HuH-7.5 (cell line): ENCODE data around the gene CDCA3.
A peak's percentile ranks its signal among the peaks of the same experiment; 100 is the strongest.
"Not testable (repeated sequence)": the region's sequence is repeated elsewhere in the genome, so short reads cannot be mapped to it uniquely, and the experiment has no call there.

Experiments used
- DNase-seq: peaks from one replicate; pipeline ENCODE4 v3.0.0; 2011; ENCODE audit warnings: low spot score

The CDCA3 gene

DNA sequence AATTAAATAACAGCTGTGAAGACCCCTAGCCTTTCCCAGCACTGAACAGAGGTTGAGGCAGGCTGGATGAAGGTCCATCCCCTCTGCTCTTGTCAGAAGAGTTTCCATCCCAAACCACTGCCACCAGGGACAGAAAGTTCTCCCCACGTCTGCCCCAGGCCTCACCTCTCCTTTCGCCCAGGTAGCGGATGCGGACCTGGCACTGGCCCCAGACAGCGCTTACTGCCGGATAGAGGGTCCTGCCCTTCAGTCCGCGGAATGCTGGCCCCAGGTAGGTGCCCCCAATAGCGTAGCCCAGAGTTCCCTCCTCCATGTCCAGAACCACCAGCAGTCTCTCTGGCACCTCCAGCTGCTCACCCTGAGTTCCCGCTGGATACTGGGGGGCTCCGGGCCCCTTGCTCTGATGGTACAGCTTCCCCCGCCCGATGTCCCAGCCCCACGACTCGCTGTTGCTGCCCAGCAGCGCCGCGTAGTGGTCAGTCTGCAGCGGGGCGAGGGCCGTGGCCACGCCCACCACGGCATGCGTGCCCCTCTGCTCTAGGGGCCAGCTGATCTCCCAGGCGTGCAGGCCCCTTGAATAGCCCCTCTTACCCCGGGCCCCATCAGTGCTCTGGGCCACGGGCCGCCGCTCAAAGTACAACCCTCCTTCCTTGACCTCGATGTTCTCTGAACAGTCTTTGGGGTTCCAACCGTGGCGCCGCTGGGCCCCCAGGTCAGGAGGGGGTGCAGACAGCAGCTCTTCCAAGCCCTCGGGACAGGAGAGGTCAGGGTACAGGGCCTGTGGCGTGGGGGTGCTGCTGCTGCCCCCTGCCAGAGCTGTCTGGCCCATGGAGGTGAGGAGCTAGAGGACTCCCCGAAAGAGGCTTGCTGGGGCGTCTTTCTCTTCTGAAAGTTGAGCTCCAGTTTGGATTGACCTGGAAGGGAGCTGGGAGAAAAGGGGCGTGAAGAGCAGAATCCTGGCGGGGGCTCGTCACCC lies 21.3 kb upstream of the CDCA3 start:
- peak; percentile 86 for DNase-seq

DNA sequence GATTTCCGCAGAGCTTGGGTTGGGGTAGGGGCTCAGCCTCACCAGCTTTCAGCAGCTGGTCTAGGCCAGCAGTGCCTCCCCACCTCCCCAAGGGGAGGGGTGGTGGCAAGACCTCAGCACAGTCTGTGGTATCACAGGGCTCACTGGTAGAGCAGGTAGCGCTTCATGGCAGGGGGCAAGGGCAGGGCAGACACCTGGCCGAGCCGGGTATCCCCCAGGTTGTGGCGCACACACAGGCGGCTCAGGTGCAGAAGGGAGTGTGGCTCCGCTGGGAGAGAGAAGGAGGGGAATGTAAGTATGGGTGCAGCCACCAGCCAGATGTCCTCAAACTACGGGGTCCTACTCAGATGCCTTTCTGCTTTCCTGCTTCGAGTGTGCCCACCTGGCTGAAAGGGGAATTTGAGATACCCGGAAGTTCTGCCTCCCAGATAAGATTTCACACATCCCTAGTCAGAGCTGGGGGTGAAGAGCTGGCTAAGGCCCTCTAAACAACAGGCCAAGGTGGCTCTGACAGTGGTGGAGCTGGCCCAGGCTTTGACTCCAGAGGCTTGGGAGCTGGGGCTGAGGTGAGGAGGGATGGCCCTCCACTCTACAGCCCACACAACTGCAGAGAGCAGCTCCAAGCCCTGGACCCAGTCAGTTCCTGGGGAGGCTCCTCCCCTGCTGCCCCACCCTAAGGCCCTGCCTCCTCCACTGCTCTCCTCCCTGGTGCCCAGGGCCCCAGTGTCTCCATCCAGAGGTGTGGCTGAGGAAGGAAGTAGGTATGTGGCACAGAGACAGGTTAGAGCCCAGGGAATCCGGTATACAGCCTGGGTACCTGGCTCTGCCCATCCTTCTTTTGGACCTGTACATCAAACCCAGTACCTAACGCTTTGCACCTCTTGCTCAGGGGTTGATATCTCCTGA lies 20.2 kb upstream of the CDCA3 start:
- DNase-seq = peak; percentile 63

DNA sequence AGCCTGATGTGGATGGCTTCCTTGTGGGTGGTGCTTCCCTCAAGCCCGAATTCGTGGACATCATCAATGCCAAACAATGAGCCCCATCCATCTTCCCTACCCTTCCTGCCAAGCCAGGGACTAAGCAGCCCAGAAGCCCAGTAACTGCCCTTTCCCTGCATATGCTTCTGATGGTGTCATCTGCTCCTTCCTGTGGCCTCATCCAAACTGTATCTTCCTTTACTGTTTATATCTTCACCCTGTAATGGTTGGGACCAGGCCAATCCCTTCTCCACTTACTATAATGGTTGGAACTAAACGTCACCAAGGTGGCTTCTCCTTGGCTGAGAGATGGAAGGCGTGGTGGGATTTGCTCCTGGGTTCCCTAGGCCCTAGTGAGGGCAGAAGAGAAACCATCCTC lies 19.2 kb upstream of the CDCA3 start:
- DNase-seq = not testable (repeated sequence)

DNA sequence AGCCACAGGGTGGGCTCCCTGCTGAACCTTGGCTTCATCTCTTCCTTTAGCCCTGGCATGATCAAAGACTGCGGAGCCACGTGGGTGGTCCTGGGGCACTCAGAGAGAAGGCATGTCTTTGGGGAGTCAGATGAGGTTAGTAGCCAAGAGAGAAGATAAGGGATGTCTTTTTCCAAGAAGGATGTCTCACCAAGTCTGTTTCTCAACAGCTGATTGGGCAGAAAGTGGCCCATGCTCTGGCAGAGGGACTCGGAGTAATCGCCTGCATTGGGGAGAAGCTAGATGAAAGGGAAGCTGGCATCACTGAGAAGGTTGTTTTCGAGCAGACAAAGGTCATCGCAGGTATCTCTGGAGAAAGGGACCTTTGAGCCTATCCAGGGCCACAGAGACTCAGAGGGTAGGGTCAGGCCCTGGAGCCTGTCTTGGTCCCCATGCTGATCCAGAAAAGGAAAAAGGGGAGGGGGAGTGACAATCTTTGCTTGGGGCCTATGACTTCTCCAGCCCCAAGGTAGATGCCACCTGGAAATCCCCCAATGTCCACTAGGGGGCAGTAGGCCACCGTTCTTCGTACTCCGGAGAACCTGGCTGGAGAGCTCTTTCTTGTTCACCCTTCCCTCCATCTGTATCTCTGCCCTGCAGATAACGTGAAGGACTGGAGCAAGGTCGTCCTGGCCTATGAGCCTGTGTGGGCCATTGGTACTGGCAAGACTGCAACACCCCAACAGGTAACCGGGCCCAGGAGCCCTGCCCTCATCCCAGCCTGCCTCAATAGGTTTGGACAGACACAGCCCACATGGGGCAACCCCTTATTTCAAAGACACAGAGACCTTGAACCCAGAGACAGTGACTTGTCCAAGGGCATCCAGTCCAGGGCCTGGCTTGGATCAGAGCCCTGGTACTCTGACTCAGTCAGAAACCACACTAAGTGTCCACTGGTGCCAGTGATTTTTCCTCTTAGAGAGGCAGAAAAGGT lies 18.2 kb upstream of the CDCA3 start:
- peak; percentile 88 for DNase-seq

DNA sequence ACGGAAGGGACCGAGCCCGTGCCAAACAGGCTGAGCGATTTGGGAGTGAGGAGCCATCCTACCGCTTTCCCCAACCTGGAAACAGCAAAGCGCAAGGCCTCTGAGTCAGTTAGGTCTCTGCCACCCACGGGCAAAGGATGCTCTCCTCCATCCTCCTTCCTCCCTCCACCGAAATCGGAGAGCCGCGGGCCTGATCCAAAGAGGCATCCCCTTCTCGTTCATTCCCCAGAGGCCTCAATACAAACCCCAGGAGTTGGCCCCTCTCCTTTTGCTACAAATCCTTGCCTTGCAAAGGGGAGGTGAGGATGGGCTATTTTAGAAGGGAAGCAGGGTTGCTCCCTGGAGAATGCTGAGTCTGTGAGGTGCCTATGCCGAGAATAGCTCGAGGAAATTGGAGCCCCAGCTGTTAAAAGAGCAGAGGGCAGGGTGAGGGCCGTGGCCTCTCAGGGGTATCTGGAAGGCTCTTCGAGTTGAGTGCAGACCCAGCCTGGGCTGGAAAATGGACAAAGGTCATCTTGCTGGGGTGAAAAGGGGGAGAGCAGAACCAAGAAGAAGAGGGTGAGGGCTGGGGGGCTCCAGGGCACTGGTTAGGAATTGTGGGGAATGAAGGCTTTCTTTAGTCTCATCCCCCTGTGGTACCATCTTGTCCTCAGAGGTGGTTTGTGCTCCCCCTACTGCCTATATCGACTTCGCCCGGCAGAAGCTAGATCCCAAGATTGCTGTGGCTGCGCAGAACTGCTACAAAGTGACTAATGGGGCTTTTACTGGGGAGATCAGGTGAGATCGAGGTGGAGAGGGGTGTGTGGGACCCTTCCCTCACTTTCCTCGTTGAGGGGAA lies 17.3 kb upstream of the CDCA3 start:
- peak; percentile 29 for DNase-seq

DNA sequence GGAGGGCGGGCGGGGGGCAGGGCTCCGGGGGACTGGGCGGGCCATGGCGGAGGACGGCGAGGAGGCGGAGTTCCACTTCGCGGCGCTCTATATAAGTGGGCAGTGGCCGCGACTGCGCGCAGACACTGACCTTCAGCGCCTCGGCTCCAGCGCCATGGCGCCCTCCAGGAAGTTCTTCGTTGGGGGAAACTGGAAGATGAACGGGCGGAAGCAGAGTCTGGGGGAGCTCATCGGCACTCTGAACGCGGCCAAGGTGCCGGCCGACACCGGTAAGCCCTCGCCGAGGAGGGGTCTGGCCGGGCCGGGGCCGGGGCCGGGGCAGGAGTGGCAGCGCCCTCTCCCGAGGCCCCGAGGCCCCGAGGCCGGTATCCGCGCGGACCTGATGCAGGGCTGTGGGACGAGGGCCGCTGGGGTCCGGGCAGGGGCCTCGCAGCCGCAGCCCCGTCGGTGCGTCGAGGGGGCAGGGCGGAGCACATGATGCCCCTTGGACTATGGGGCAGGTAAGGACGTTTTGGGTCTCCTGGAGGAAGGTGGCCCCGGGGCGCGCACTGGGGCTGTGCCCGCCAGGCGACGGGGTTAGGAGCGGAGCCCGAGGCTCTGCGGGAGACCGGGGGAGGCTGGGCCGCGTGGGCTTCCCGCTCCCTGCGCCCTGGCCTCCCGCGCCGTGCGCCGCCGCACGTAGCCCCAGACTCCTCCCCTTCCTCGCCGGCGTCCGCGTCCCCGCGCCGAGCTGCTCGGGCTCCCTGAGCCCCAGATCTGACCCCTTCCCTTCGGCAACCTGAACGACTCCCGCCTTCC lies 16.5 kb upstream of the CDCA3 start, which contains the start of gene TPI1:
TPI1 (plus strand) TSS at position 119 of the 798 bp plus-strand sequence; CDS start at position 155, 36 bp downstream.
- peak; percentile 85 for DNase-seq

DNA sequence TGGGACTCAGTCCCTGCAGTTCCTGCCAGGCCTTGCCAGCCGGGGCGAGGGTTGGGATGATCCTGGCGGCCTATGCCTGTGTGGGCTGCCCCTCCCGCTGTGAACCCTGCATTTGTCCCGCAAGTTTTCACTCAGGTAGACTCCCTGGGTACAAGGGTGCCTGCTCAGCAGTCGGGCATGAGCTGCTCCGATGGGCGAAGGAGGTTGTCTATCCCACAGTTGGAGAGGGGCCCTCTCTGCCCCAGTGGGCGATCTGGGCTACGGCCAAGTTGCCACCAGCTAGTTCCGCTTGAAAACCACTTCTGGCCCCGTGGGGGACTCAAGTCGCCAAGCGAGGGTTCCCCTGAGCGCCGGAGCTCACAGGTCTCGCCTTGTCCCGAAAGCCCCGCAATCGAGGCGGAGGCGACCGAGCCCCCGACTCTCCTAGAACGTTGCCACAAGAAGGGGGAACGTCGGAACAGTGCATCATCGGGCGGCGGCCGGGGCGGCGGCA lies 15.9 kb upstream of the CDCA3 start:
- DNase-seq = peak; percentile 22

DNA sequence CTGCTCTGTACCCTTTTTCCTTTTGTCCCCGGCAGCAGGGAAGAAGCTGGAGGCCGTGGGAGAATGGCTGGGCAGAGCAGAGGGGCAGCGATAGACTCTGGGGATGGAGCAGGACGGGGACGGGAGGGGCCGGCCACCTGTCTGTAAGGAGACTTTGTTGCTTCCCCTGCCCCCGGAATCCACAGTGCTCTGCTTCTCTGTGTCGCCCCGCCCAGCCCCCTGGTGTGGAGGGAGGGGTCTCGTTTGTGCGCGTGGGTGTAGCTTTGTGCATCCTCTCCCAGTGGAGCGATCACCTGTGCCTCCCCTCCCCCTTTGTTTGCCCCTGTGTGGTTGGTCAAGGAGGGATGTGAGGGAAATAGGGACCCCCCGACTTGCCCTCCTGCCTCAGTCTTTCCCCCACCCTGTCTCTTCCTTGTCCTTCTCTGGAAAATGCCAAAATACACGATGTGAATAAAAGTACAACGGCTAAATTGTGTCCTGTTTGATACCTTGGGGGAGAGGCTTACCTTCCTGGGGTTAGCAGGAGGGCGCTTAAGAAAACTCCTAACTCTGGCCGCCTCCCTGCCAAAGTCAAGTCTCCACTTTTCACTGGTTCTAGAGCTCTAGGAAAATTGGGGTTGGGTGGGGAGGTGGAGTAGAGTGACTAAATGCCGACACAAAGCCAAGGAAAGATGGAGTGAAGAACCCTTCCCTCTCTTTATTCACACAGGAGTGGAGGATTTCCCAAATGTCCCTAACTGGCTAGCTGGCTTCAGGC lies 15.3 kb upstream of the CDCA3 start:
- peak; percentile 16 for DNase-seq

DNA sequence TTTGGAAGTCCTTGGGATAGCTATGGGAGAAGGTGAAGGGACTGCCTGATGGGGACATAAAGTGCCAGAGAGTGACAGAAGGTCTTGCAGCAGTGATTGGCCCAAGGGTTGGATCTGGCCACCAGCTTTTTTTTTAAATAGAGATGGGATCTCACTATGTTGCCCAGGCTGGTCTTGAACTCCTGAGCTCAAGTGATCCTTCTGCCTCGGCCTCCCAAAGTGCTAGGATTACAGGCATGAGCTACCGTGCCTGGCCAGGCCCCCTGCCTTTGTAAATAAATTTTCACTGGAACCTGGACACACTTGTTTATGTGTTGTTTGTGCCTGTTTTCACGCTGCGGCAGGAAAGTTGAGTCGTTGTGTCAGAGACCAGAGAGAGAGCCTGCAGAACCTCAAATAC lies 14.2 kb upstream of the CDCA3 start:
- not testable (repeated sequence) for DNase-seq

DNA sequence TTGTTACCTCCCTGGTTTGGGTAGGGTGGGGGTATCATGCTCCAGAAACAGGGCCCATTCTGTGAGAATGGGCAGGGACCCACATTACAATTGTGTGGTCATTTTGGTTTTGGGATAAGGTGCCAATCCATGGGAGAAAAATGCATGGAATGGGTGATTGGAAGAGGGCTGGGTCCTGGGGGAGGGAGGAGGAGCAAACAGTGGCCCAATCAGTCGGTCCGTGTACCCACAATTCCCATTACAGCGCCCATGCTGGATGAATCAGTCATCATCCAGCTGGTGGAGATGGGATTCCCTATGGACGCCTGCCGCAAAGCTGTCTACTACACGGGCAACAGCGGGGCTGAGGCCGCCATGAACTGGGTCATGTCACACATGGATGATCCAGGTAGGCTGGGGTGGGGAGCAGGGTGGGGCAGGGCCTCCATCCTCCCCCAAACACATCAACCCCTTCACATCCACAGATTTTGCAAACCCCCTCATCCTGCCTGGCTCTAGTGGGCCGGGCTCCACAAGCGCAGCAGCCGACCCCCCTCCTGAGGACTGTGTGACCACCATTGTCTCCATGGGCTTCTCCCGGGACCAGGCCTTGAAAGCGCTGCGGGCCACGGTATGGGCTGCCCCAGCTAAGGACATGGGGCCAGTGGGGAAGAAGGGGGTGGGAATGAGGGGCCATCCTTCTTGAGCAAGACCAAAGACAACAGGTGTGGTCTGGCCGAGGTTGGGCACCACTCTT lies 12.7 kb upstream of the CDCA3 start:
- no peak for DNase-seq

DNA sequence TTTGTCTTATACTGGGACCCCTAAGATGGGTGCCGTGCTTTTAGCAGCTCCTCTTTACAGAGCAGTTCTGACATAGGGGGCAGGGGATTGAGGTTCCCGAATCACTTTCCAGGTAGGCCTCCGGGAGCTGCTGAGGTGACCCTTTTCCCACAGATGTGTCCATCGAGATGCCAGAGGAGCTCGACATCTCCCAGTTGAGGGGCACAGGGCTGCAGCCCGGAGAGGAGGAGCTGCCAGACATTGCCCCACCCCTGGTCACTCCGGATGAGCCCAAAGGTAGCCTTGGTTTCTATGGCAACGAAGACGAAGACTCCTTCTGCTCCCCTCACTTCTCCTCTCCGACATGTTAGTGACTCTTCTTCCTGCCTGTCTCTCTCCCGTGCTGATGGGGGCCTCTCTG lies 11.9 kb upstream of the CDCA3 start:
- DNase-seq = no peak

DNA sequence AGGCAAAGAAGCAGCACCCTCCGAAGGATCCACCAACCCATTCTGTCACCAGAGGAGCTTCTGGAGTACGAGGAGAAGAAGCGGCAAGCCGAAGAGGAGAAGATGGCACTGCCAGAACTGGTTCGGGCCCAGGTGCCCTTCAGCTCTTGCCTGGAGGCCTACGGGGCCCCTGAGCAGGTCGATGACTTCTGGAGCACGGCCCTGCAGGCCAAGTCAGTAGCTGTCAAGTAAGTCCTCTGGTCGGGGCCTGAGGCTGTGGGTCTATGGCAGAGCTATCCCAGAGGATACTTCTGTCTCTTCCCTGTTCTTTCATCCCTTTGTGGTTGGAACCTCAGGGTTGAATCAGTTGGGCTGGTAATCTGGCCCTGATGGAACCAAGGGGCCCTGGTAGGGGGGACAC lies 10.3 kb upstream of the CDCA3 start:
- no peak for DNase-seq

DNA sequence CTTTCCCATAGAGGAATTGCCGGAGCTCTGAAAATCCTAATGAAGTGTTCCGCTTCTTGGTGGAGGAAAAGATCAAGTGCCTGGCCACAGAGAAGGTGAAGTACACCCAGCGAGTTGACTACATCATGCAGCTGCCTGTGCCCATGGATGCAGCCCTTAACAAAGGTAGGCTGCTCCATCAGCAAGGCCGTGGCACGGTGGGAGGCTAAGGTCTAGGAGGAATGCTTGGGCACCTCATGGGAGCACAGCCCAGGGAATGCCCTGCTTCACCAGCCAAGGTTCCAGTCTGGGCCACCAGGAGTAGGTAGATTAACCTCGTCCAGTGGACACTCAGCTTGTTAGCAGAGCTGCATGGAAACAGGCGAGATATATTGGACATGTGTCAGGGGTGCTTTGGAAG lies 9.9 kb upstream of the CDCA3 start:
- no peak for DNase-seq

DNA sequence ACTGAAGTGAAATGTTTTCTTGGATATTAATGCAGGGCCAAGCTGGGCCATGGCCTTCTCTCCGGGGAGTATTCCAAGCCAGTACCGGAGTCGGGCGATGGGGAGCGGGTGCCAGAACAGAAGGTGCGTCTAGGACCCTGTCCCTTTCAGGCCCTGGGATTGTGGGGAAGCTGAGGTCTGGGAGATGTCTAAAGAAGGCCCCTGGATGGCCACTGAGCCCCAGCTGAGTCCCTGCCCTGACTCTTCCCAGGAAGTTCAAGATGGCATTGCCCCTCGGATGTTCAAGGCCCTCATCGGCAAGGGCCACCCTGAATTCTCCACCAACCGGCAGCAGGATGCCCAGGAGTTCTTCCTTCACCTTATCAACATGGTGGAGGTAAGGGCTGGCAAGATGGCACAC lies 9.0 kb upstream of the CDCA3 start:
- DNase-seq = no peak

DNA sequence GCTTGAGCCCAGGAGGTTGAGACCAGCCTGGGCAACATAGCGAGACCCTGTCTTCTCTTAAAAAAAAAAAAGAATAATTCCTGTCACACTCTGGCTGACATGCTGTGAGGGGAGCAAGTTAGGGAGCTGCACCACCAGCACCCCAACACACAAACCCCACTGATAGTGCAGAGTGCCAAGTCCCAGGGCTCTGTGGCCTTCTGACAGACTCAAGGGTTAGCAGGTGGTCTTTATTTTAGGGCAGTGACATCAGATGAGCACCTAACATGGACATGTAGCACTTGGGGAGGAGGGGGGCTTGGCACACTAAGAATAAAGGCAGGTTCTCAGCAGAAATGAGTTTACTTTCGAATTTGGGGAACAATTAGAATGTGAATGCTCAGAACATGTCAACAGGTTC lies 7.7 kb upstream of the CDCA3 start:
- no peak for DNase-seq

DNA sequence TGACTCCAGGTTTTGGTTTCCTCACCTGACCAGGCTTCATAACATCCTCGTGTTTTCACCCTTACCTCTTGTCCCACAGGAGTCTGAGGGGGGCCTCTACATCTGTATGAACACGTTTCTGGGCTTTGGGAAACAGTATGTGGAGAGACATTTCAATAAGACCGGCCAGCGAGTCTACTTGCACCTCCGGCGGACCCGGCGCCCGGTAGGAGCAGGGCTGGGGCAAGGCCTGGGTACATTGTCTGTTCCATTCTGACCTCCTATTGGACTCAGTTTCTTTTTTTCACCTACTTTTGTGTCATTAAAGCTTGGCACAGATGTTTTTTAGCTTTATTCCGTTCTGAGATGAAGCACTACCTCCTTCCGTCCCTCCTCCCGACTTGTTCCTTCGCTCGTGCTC lies 4.2 kb upstream of the CDCA3 start:
- DNase-seq = no peak

DNA sequence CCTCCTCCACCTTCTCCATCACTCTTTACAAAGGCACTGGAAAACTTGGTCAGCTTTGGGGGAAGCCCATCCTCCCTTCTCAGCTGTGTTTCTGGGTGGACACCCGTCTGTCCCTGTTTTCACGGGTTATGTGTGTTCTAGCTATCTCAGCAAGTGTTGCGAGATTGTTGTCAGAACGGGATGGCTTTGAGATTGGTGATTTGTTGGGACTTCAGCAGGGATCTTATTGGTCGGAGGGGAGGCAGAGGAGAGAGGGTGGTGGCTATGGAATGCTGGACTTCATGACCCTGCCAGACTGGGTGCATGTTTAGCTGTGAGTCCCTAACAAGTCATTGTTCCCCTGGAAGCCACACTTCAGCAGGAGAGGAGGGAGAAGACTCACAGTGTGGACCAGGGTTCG lies 3.0 kb upstream of the CDCA3 start:
- DNase-seq = no peak

DNA sequence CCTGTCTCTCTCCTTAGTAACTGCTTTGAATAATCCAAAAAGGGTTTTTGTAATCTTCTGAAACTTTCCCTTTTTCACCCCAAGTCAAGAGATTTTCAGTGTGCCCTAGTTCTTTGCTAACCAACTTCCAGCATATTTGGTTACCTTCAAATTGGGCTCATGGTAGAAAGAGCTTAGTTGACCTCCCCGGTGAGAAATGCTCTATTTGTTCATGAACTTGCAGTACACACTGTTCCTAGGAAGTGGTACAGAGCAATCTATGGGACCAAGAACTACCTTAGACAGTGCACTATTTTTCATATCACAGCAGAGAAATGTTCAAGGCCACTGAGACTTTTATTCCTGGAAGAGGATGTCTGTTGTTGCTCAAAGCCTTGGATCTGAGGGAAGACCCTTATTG lies 2.5 kb upstream of the CDCA3 start:
- no peak for DNase-seq
